HEK293 (cell line): ENCODE measurements around the gene TCIRG1.

Source experiments
- HOXA7 ChIP-seq: sonication (generic); formaldehyde crosslinking; IDR thresholded peaks from 2 replicates; pipeline ENCODE4 v1.8.1; 2022; ENCODE audit warnings: missing genetic modification reagents, borderline replicate concordance
- KLF16 ChIP-seq: fragments of 450-650 bp; formaldehyde crosslinking; IDR thresholded peaks from 2 replicates; pipeline ENCODE4 v1.5.1; 2017; ENCODE audit warnings: missing biosample characterization, missing genetic modification characterization
- YY1 ChIP-seq: fragments of 450-650 bp; formaldehyde crosslinking; IDR thresholded peaks from 2 replicates; pipeline ENCODE4 v1.5.1; 2018; ENCODE audit warnings: missing biosample characterization, missing genetic modification characterization
- ZBTB11 ChIP-seq: fragments of 450-650 bp; formaldehyde crosslinking; conservative IDR thresholded peaks from 2 replicates; pipeline ENCODE4 v1.5.1; 2016; ENCODE audit warnings: low read depth, missing biosample characterization, missing genetic modification characterization
- ZNF10 ChIP-seq: fragments of 450-650 bp; formaldehyde crosslinking; IDR thresholded peaks from 2 replicates; pipeline ENCODE4 v1.5.1; 2017; ENCODE audit warnings: missing biosample characterization, missing genetic modification characterization
- ZNF112 ChIP-seq: fragments of 450-650 bp; formaldehyde crosslinking; IDR thresholded peaks from 2 replicates; pipeline ENCODE4 v1.5.0; 2017; ENCODE audit warnings: missing biosample characterization, missing genetic modification characterization
- ZNF138 ChIP-seq: fragments of 450-650 bp; formaldehyde crosslinking; IDR thresholded peaks from 2 replicates; pipeline ENCODE4 v1.5.1; 2016; ENCODE audit warnings: missing biosample characterization, missing genetic modification characterization, borderline replicate concordance
- ZNF2 ChIP-seq: fragments of 450-650 bp; formaldehyde crosslinking; IDR thresholded peaks from 2 replicates; pipeline ENCODE4 v1.5.1; 2016; ENCODE audit warnings: missing biosample characterization, missing genetic modification characterization
- ZNF580 ChIP-seq: fragments of 450-650 bp; formaldehyde crosslinking; IDR thresholded peaks from 2 replicates; pipeline ENCODE4 v1.5.1; 2016; ENCODE audit warnings: missing biosample characterization, missing genetic modification characterization
- ZNF626 ChIP-seq: fragments of 450-650 bp; sonication (Bioruptor Pico); formaldehyde crosslinking; IDR thresholded peaks from 2 replicates; pipeline ENCODE4 v1.5.1; 2018; ENCODE audit warnings: missing biosample characterization, missing genetic modification characterization, inconsistent platforms
- TF ChIP-seq, protein P1 (sequence below): fragments of 450-650 bp; formaldehyde crosslinking; IDR thresholded peaks from 2 replicates; pipeline ENCODE4 v1.5.1; 2016; ENCODE audit warnings: missing biosample characterization, missing genetic modification characterization

GRCh38 chr11:67999201-67999629 lies 39.6 kb upstream of the TCIRG1 start:
- no peak for TF ChIP-seq HOXA7 (CRISPR knock-in tag)
- TF ChIP-seq ZNF2 (tag by site-specific recombination) = no peak
- no peak for TF ChIP-seq ZBTB11 (tag by site-specific recombination)
- TF ChIP-seq KLF16 (tag by site-specific recombination) = no peak
- TF ChIP-seq, protein P1, sequence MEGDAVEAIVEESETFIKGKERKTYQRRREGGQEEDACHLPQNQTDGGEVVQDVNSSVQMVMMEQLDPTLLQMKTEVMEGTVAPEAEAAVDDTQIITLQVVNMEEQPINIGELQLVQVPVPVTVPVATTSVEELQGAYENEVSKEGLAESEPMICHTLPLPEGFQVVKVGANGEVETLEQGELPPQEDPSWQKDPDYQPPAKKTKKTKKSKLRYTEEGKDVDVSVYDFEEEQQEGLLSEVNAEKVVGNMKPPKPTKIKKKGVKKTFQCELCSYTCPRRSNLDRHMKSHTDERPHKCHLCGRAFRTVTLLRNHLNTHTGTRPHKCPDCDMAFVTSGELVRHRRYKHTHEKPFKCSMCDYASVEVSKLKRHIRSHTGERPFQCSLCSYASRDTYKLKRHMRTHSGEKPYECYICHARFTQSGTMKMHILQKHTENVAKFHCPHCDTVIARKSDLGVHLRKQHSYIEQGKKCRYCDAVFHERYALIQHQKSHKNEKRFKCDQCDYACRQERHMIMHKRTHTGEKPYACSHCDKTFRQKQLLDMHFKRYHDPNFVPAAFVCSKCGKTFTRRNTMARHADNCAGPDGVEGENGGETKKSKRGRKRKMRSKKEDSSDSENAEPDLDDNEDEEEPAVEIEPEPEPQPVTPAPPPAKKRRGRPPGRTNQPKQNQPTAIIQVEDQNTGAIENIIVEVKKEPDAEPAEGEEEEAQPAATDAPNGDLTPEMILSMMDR (tag by site-specific recombination) = no peak
- no peak for TF ChIP-seq ZNF10 (tag by site-specific recombination)
- no peak for TF ChIP-seq ZNF112 (tag by site-specific recombination)
- no peak for TF ChIP-seq ZNF626 (tag by site-specific recombination)
- TF ChIP-seq ZNF138 (tag by site-specific recombination) = no peak
- TF ChIP-seq ZNF580 (tag by site-specific recombination) = no peak
- no peak for TF ChIP-seq YY1
